Thoracic aorta (tissue), 2 donors: Measurements from ENCODE around the gene SNRNP40. TPM values are rescaled to one million over a fixed set of nuclear protein-coding genes. Genes with fewer than 3 reads are reported as not detected.
"Not testable (repeated sequence)": the region's sequence is repeated elsewhere in the genome, so short reads cannot be mapped to it uniquely, and the experiment has no call there.

Experiments
- ATAC-seq: fragments of 150-250 bp; one replicate; pipeline ENCODE4 v1.8.0; 2017; ENCODE audit warnings: low read depth; ENCODE audit not compliant: insufficient number of reproducible peaks, low FRiP score
- DNase-seq: peaks from one replicate; pipeline ENCODE4 v3.0.0-alpha.2; 2020; ENCODE audit warnings: low spot score
- H3K27ac ChIP-seq, 2 donors: fragments of 200-600 bp; sonication (generic); 1 replicate in 1 of 2; 2 replicates in 1 of 2; pipeline ENCODE4 v1.5.1; 2016; ENCODE audit warnings: mild to moderate bottlenecking in 2 of 2, moderate library complexity in 2 of 2
- H3K27me3 ChIP-seq: fragments of 200-600 bp; sonication (generic); replicated peaks from 2 replicates; pipeline ENCODE4 v1.6.0; 2016; ENCODE audit warnings: mild to moderate bottlenecking; ENCODE audit not compliant: insufficient read depth
- H3K36me3 ChIP-seq: fragments of 200-600 bp; sonication (generic); one replicate; pipeline ENCODE4 v1.5.1; 2016
- H3K4me1 ChIP-seq, 2 donors: fragments of 200-600 bp; sonication (generic); 1 replicate in 1 of 2; 2 replicates in 1 of 2; pipeline versions ENCODE4 v1.5.1 to v1.6.0; 2016; ENCODE audit warnings: low read depth in 2 of 2, mild to moderate bottlenecking in 1 of 2; ENCODE audit not compliant: control insufficient read depth in 1 of 2
- H3K4me3 ChIP-seq: fragments of 200-600 bp; sonication (generic); 2 replicates; pipeline ENCODE4 v1.5.1; 2016; ENCODE audit warnings: mild to moderate bottlenecking
- H3K9me3 ChIP-seq: fragments of 200-600 bp; sonication (generic); 2 replicates; pipeline ENCODE4 v1.5.1; 2016
- total RNA-seq, 2 donors: library from RNA; depleted of rRNA; stranded (reverse); fragments of >200 nt; gene quantifications; one replicate each; pipeline versions ENCODE4 v1.1.0 to v1.2.3, GENCODE V29; 2016
- TF ChIP-seq, protein P1 (sequence below): fragments of 200-600 bp; sonication (generic); IDR thresholded peaks from one replicate; pipeline ENCODE4 v1.5.1; 2019; ENCODE audit warnings: antibody characterized with exemption

Gene SNRNP40
- total RNA-seq, 2 donors from 2014 or later, result 26.5 to 44.1 TPM

DNA sequence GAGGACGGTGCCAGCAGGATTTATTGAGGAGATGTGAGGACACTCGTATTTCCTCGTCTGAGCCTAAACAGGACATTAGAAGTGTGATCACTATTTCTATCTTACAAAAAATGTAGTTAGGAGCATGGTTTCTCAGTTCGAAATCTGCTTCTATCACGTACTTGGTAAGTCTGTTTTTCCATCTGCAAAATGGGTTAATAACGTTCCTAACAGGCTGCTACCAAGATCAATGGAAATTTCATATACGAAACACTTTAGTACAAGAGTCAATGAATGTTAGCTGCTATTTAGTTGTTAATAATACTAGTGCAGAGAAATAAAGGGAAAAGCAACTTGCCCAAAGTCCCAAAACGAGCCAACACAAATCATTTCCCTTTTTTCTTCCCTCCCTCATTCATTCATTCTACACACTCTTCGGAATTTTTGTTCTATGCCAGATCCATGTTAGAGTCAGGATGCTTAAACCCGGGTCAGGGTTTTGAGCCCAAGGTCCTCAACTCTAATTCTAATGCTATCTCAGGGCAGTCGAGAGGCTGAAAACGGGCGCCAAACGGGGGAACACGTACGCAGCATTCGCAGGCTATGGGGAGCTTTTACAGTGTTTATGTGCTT, 608 bp downstream of the SNRNP40 start:
- H3K9me3 ChIP-seq, result no peaks in the 10 kb centered on the region
- TF ChIP-seq, protein P1, sequence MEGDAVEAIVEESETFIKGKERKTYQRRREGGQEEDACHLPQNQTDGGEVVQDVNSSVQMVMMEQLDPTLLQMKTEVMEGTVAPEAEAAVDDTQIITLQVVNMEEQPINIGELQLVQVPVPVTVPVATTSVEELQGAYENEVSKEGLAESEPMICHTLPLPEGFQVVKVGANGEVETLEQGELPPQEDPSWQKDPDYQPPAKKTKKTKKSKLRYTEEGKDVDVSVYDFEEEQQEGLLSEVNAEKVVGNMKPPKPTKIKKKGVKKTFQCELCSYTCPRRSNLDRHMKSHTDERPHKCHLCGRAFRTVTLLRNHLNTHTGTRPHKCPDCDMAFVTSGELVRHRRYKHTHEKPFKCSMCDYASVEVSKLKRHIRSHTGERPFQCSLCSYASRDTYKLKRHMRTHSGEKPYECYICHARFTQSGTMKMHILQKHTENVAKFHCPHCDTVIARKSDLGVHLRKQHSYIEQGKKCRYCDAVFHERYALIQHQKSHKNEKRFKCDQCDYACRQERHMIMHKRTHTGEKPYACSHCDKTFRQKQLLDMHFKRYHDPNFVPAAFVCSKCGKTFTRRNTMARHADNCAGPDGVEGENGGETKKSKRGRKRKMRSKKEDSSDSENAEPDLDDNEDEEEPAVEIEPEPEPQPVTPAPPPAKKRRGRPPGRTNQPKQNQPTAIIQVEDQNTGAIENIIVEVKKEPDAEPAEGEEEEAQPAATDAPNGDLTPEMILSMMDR, result no peak
- peak overlapping the region; percentile 63 to 79 for H3K27ac ChIP-seq
- peaks cover 13 to 39% of the 10 kb centered on the region in 2 donors for H3K4me1 ChIP-seq
- H3K36me3 ChIP-seq, result peaks cover 20% of the 10 kb centered on the region
- no peaks in the 10 kb centered on the region for H3K27me3 ChIP-seq
- ATAC-seq (no peak), DNase-seq (no peak)
- H3K4me3 ChIP-seq, result peak overlapping the region; percentile 88

GRCh38 chr1:31289021-31289420, 7.6 kb downstream of the SNRNP40 start:
- Histone ChIP-seq H3K4me3 (no peak overlapping the region), H3K27me3 (no peaks in the 10 kb centered on the region), H3K4me1 (no peaks in the 10 kb centered on the region), H3K36me3 (peaks cover 48% of the 10 kb centered on the region), H3K27ac (no peak overlapping the region), H3K9me3 (no peaks in the 10 kb centered on the region)
- TF ChIP-seq, protein P1, result no peak
- ATAC-seq, result no peak
- no peak for DNase-seq

DNA sequence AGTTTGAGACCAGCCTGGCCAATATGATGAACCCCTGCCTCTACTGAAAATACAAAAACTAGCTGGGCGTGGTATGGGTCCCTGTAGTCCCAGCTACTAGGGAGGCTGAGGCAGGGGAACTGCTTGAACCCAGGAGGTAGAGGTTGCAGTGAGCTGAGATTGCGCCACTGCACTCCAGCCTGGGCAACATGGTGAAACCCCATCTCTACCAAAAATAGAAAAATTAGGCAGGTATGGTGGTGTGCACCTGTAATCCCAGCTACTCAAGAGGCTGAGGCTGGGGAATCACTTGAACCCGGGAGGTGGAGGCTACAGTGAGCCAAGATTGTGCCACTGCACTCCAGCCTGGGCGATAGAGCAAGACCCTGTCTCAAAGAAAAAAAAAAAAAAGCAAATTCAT, 8.8 kb downstream of the SNRNP40 start:
- not testable (repeated sequence) for ATAC-seq, DNase-seq, H3K4me1 ChIP-seq, H3K4me3 ChIP-seq, H3K27ac ChIP-seq, H3K9me3 ChIP-seq, H3K27me3 ChIP-seq
- peaks cover 43% of the 10 kb centered on the region for H3K36me3 ChIP-seq

- not testable (repeated sequence) for H3K27me3 ChIP-seq, ATAC-seq, H3K4me3 ChIP-seq, H3K9me3 ChIP-seq, H3K27ac ChIP-seq, H3K4me1 ChIP-seq, DNase-seq
- H3K36me3 ChIP-seq, result peaks cover 21% of the 10 kb centered on the region
Observed at GRCh38 chr1:31282426-31282825, 14.2 kb downstream of the SNRNP40 start.

GRCh38 chr1:31273619-31274018, 23.0 kb downstream of the SNRNP40 start:
- Histone ChIP-seq H3K9me3 (no peaks in the 10 kb centered on the region), H3K36me3 (peaks cover 23% of the 10 kb centered on the region), H3K27ac (no peak overlapping the region), H3K4me1 (no peaks in the 10 kb centered on the region), H3K4me3 (no peak overlapping the region), H3K27me3 (no peaks in the 10 kb centered on the region)
- no peak for ATAC-seq
- DNase-seq, result no peak
- TF ChIP-seq, protein P1, result no peak

- no peak overlapping the region for H3K4me3 ChIP-seq
- ATAC-seq, result no peak
- no peaks in the 10 kb centered on the region for H3K9me3 ChIP-seq
- no peak overlapping the region for H3K27ac ChIP-seq
- no peaks in the 10 kb centered on the region for H3K27me3 ChIP-seq
- no peak for DNase-seq
- TF ChIP-seq, protein P1, result no peak
- H3K36me3 ChIP-seq, result peaks cover 31% of the 10 kb centered on the region
- no peaks in the 10 kb centered on the region for H3K4me1 ChIP-seq
Observed at GRCh38 chr1:31272369-31272768, 24.2 kb downstream of the SNRNP40 start.
